NCI-H1092 treated with DMSO at 0.1 percent for 48 hours (cell line): Measurements from ENCODE around the gene FBLN1.
"Not testable (repeated sequence)": the region's sequence is repeated elsewhere in the genome, so short reads cannot be mapped to it uniquely, and the experiment has no call there.

Experiments used
- DNase-seq: peaks from one replicate; lab custom pipeline; 2025; lab: John Stamatoyannopoulos, UW

The FBLN1 gene

DNA sequence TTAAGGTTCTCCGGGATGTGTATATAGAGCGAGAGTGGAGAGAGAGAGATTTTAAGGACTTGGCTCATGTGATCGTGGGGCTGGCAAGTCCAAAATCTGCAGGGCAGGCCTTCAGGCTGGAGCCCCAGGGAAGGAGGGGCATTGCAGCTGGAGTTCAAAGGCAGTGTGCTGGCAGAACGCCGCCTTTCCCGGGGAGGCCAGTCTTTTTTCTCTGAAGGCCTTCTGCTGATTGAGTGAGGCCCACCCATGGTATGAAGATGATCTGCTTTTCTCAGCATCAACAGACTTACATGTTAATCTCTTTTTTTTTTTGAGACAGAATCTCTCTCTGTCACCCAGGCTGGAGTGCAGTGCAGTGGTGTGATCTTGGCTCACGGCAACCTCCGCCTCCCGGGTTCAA, 25.4 kb downstream of the FBLN1 start:
- DNase-seq, result no peak

DNA sequence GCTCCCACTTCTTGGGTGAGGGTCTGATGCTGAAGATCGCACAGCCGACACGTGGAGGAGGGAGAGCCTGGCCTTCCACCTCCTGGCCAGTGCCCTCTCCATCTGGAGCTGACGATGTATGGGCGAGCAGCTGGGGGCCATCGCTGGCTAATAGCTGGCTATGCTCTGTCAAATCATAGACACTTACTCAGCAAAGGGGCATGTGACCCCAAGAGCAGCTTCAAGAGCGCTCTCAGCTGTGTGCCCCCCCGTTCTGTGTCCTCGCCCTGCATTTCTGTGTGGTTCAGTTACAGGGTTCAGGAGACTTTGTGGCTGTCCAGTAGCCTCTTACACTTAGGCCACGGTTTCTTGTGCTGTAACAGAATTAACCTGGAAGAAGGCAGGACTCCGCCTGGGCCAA, 26.4 kb downstream of the FBLN1 start:
- DNase-seq, result no peak

DNA sequence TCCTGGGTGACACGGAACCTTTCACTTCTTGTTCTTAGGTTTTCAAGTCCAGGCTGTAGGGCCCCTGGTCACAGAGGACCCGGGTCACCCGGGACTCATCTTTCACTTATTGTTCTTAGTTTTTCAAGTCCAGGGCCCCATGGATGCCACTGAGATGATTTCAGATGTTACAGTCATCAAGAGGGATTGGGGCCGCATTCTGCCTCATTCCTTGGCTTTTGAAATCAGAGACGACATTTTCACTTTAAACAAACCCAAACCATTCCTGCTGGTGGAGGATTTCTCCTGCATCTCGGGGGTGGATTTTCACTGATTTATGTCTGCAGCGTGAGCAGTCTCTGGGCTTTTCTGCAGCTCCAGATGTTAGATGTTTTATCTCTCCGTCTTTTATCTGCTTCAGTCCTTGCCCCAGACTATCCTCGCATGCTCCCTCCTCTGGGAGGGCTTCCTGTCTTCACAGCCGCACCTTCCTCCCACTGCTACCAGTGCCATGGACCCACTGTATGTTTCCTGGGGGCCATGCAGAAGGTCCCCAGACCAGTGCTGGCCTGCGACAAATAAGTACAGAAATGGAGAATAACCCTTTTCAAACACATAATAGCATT, 27.4 kb downstream of the FBLN1 start:
- no peak for DNase-seq

DNA sequence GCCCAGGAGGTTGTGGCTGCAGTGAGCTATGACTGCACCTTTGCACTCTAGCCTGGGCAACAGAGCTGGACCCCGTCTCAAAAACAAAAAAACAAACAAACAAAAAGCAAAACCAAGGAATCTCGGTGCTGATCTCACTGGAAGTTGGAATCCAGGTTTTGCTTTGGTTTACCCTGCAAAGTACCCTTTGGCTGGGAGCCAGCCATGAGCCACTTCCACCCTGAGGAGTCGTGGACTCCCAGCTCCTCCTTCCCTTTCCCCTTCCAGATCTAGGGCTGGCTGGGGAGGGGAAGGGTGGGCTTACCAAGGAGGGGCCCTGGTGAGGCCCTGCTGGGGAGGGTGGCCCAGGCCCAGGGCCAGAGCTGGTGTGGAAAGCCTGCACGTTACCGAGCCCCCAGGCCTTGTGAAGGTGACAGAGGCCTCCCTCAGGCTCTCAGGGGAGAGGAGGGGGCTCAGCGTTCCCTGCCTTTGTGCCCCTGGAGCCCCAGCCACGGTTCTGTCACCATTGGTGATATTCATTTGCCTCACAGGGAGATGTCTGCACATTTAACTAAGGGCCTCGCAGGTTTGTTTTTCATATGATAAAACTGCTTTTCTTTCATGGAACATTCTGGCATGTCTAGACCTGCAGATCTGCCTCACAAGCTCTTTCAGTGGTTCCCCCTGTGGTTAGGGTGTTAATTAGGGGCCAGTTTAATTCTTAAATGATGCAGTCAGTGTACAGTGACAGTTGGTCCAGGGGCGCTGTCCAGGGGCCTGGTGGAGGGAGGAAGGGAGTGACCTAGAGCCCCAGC, 29.0 kb downstream of the FBLN1 start:
- no peak for DNase-seq

DNA sequence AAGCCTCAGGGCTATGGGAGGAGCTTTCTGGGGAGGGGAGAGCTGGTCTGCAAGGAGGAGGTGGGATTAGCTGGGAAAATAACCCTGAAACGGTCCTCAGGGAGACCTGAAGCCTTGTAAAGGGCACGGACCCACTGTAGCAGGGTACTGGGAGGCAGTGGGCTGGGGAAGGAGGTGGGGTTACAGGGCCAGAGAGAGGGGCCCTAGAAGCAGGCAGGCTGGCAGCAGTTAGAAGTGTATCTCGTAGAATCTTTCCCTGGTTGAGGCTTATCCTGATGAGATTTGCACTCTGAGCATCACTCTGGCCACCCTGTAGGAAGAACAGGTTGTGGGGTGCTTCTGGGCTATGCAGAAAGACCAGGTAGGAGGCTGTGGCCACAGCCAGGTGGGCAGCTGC, 29.6 kb downstream of the FBLN1 start:
- DNase-seq, result no peak

DNA sequence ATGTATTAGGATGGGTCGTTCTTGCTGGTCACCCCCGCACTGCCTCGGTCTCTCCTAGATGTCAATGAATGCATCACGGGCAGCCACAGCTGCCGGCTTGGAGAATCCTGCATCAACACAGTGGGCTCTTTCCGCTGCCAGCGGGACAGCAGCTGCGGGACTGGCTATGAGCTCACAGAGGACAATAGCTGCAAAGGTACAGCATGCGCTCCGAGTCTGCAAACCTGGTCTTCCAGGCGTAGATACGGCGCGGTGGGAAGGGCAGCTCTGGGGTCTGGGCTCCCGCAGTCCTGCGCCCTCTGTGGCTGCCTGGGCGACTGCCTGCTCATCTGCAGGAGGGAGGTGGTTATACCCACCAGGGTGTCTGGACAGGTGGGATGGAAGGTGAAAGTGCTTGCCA, 31.0 kb downstream of the FBLN1 start:
- no peak for DNase-seq

DNA sequence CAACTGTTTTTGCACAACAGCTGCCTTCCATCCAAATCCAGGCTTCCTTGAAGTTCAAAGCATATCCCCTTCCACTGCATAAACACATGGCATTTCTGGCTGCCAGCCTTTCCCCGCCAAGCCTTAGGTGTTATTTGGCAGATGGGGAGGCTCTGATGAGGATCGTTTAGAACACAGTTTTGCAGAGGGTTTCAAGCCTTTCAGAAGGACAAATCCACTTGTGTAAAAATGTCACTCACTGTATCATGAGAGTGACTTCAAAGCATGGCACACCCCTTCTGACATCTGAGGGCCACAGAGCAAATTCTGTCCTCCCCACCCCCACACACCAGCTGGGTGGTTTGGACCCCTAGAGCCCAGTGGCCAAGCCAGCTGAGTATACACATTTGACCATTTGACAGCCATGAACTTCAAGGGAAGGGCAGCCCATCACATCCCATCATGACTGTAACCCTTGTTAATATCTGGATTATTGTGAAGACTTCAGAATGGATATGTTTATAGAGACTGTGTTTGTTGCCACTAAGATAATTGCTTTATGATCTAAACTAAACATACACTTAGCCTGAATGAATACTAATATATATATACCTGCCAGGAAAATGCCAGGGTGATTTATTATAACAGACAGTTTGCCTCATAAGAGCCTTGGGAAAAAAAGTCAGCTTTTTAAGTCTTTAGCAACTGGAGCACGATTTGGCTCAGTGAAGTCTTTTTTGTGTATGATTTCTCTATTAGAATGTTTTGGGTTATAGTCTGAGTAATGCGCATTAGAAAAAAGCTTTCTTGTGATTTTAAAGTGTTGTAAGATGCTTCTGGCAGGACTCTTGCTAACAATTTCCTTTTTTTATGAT, 31.9 kb downstream of the FBLN1 start:
- peak; percentile 46 for DNase-seq

DNA sequence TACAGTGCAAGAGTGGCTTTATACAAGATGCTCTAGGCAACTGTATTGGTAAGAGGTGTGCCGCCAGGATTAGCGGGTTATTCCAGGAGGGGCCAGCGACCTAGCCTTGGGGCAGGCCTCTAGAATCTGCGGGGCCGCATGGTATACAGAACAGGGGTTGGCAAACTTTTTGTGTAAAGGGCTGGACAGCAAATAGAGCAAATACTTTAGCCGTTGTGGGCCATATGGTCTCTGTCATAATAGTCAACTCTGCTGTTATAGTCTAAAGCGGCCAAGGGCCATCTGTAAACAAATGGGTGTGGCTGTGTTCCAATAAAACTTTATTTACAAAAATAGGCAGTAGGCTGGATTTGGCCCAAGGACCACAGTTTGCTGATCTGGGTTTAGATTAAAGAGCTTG, 32.6 kb downstream of the FBLN1 start:
- no peak for DNase-seq

DNA sequence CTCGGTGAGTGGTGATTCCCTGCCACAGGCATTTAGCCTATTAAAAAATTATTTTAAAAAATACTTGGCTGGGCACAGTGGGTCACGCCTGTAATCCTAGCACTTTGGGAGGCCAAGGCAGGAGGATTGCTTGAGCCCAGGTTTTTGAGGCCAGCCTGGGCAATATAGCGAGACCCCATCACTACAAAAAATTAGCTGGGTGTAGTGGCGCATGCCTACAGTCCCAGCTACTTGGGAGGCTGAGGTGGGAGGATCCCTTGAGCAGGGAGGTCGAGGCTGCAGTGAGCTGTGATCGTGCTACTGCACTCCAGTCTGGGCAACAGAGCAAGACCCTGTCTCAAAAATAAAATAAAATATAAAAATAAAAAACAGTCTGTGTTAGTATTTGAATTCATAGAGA, 33.2 kb downstream of the FBLN1 start:
- DNase-seq, result not testable (repeated sequence)

DNA sequence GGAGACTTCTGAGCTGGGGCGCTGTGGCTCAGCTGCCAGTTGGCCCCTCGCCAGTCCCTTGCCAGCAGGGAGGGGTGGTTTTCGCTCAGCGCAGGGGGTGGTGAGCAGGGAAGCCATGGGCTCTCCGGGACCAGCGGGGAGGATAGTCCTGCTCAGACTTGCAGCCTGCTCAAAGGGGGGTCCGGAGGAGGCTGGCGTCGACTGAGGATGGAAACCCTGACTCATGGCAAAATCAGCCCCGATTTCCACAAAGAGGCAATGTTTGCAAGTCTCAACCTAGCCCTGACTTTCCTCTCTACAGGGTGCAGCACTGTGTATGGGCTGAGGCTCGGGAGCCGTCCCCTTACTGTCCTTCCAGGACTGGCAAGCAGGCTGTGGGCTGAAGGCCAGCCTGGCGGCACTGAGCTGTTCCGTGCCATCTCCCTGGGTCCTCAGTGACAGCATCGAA, 35.1 kb downstream of the FBLN1 start:
- peak; percentile 21 for DNase-seq

DNA sequence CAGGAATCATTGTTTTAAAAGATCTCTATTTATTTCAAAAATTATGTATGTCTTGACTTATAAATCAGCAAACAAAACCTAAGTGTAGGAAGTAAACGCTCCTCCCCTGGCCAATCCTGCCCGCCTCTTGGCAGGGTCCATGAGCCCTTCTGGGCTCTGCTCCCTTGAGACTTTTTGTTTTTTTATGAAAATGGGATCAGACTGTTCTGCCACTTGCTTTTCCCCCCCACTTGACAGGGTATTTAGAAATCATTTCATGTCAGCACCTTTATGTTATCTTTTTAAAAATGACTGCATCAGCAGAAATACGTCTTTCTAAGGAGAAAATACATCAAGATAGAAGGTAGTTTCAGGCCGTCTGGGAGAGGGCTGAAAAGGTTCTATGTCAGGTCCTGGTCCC, 35.6 kb downstream of the FBLN1 start:
- peak; percentile 21 for DNase-seq

DNA sequence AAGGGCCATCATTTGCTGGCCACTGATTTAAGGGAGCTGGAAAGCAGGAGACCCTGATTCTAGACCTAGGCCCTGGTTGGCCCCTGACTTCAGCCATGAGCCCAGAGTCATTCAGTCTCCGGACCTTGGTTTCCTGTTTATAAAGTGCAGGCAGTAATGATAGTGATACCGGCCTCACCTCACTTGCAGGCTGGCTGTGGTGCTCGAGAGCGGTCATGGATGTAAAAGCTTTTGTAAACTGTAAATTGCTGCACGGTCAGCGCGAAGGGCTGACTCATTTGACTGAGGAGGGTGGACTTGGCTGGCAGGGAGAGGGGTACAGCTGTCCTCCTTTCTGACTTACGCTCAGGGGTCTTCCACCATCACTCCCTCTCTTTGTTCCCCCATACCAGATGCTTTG, 37.4 kb downstream of the FBLN1 start:
- no peak for DNase-seq

DNA sequence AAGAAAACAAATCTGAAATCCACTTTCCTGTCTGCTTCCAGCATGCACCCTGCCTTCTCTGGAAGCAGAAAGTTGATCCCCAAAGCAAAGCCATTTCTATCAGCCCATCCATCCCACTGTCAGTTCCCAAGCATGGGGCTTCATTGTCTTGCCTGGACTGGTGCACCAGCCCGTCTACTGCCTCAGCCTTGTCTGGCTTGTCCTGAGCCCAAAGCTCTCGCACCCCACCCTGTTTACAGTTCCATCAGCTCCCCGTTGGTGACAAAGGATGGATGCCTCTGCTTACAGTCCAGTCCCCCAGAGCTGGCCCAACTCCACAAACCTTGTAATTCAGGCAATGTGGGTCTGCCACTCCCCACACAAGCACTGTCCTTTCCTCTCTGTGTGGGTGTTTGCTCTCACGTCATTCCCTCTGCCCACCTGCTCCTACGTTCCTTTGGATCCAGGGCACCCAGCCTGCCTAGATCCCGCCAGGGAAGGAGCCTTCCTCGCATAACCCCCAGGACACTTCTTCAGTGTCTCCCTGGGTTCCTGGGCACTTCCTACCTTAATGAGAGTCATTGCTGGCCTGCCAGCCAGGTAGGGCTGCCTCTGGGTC, 38.8 kb downstream of the FBLN1 start:
- no peak for DNase-seq

DNA sequence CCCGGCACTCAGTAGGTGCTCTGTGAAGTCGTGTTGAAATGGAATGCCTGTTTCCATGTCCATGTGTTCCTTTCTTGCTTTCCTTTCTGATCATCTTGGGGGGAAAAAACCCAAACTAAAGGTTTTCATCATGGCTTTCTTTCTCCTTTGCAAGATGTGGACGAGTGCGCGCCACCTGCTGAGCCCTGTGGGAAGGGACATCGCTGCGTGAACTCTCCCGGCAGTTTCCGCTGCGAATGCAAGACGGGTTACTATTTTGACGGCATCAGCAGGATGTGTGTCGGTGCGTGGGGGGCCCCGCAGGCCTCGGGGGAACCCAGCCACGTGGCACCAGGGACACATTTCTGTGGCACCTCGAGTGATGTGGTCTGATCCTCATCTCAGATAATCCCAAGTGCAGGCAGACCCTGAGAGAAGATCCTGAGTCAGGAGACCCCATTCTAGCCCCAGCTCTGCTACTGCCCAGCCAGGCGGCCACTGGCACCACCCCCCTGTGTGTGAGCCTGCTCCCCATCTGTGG, 39.4 kb downstream of the FBLN1 start:
- DNase-seq, result no peak

DNA sequence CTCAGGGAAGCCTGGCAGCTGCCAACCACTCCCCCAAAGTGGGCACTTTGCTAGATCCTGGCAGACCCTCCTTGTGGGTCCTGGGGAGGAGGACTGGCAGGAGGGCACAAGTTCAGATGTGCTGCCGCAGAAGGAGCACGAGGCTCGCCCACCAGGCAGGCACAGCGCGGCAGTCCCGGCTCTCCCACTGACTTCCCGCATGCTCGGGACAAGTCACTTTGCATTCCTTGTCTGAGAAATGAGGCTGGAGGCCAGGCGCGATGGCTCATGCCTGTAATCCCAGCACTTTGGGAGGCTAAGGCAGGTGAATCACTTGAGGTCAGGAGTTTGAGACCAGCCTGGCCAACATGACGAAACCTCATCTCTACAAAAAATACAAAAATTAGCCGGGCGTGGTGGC, 40.1 kb downstream of the FBLN1 start:
- not testable (repeated sequence) for DNase-seq

DNA sequence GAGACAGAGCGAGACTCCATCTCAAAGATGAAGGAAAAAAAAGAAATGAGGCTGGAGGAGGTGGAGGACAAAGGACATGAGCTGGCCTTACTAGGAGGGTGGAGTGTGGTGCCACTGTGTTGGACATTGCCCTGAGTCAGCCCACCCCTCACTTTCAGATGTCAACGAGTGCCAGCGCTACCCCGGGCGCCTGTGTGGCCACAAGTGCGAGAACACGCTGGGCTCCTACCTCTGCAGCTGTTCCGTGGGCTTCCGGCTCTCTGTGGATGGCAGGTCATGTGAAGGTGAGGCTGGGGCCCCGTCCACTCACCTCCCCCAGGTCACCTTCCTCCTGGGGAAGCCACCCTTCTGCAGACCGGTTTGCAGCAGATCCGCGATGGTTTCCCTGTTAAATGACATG, 40.6 kb downstream of the FBLN1 start:
- no peak for DNase-seq

DNA sequence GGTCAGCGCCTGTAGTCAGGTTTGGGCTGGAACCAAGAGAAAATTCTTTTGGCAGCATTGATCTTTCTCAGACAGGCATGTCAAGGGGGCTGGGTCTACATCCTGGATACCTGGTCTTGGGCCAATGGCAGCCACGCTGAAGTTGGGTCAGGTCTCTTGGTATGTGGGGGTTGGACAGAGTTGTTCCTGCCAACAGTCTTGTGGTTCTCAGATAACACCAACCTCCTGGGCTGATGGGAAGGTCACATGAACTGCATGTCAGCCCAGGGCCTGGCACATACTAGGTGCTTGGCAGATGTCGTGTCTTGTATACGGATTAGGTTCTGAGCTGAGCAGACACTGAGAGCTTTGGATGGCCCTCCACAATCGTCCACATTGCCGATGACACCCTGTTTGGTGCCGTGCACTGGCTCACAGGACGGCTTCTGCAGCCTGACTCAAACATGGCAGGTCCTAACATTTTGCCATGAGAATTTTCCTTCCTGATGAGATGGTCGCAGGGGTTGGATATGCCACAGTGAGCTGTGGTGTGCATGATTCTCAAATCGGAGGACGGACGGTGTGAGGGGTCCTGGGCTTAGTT, 42.0 kb downstream of the FBLN1 start:
- DNase-seq, result no peak

DNA sequence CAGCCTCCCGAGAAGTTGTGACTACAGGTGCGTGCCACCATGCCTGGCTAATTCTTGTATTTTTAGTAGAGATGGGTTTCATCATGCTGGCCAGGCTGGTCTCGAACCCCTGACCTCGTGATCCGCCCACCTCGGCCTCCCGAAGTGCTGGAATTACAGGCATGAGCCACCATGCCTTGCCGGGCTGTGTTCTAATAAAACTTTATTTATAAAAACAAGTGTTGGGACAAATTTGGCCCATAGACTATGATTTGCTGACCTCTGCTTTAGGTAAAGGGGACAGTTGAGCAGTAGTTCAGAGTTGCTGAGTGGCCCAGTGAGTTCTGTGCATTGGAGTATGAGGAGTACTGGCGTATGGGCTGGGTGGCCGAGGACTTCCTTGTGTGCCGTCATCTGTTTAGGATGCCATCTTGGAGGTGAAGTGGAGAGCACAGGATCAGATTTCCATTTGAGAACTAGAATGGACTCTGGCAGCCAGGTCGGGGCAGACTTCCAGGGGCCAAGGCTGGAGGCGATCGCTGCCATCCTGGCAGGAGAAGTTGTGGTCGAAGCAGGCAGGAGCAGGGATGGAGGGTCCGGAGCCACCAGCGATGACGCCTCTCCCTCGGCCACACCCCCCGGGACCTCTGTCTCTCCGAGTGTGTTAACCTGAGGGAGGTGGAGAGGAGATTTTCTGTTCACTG, 43.8 kb downstream of the FBLN1 start:
- DNase-seq, result no peak

DNA sequence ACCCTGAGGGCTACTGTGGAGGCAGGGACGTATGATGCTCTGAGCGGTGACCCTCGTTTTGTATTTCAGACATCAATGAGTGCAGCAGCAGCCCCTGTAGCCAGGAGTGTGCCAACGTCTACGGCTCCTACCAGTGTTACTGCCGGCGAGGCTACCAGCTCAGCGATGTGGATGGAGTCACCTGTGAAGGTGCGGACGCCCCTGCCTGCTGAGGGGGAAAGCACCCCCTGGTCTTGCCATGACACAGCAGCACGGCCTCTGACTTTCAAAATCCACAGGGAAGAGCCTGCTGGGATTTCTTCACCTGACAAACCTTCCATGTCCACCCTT, 44.3 kb downstream of the FBLN1 start:
- DNase-seq, result no peak

DNA sequence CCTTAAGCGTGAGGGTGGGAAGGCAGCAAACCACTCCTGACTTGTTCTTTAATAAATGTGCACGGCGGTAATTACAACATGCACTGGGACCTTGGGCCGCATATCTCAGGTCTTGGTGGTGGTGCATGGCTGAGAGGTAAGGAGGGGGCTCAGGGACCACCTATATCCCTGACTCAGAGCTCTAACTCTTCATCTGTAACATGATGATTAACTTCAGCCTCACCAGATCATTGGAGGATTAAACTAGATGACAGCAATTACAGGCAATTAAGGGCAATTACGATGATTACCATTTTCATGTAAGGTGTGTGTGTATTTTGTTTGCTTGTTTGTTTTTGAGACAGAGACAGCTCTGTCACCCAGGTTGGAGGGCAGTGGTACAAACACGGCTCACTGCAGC, 45.0 kb downstream of the FBLN1 start:
- DNase-seq, result no peak

DNA sequence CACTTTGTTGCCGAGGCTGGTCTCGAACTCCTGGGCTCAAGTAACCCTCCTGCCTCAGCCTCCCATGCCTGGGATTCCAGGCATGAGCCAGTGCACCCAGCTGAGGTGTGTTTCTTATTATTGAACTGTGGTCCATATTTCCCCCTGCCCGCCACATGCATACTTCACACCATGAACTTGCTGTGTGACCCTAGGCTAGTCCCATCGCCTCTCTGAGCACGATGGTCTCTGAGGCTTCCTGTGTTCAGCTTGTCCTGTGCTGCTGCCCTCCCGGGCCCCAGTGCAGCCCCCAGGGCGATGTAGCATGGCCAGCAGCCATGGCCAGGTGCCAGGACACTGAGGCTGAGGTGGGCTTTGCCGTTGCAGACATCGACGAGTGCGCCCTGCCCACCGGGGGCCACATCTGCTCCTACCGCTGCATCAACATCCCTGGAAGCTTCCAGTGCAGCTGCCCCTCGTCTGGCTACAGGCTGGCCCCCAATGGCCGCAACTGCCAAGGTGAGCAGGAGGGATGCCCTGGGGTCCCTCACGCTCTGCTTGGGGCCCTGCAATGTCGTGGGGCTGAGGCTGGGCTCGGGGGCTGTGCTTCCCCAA, 45.7 kb downstream of the FBLN1 start:
- DNase-seq, result no peak
